ENCODE measurements around the gene PEX11G.

DNA sequence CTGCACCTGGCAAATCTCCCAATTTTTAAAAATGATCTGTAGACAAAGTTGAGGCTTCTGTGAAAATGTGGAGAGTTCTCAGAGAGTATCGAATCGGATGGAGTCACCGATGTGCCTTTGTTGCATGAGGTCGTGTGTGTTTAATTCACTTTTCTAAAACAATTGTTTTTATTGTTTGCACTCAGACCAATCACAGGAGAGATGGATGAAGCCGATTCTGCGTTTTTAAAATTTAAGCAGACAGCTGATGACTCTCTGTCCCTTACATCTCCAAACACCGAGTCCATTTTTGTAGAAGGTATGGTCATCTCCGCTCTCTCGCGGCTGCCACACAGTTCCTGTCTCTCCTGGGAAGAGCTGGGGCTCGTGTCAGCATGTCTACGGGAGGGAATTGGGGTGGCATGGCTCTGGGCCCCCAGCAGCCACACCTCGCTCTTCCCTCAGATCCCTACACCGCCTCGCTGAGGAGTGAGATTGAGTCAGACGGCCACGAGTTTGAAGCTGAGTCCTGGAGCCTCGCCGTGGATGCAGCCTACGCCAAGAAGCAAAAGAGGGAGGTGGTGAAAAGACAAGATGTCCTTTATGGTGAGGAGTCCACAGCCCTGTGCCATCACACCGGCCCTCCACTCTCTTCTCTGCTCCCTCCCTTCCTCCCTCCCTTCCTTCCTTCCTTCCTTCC is 47.2 kb downstream of the PEX11G start:
- TF ChIP-seq CTCF (IDR thresholded peaks at IDR 0.05), result no peak
- no peak for TF ChIP-seq POLR2A (IDR thresholded peaks at IDR 0.05)
- no peak for TF ChIP-seq EP300 (IDR thresholded peaks at IDR 0.05)
